HG03045 (cell line): Measurements from ENCODE around the gene CHRM5.
"Not testable (repeated sequence)": the region's sequence is repeated elsewhere in the genome, so short reads cannot be mapped to it uniquely, and the experiment has no call there.

ENCODE experiments used
- ATAC-seq: cut with Tn5 transposase; IDR thresholded peaks from one replicate; pipeline ENCODE4 v1.9.1; 2021; ENCODE audit warnings: mild to moderate bottlenecking, moderate library complexity; ENCODE audit not compliant: unreplicated experiment

CHRM5 gene

GRCh38 chr15:33985751-33986150, 17.5 kb downstream of the CHRM5 start:
- ATAC-seq, result no peak

- no peak for ATAC-seq
These were observed 19.1 kb downstream of the CHRM5 start for GRCh38 chr15:33987444-33987843.

- no peak for ATAC-seq
These were observed 20.1 kb downstream of the CHRM5 start for GRCh38 chr15:33988384-33988783.

GRCh38 chr15:33994005-33994615, 25.8 kb downstream of the CHRM5 start:
- no peak for ATAC-seq

- not testable (repeated sequence) for ATAC-seq
These were observed 27.4 kb downstream of the CHRM5 start for GRCh38 chr15:33995666-33996065.

GRCh38 chr15:34001536-34001935, 33.2 kb downstream of the CHRM5 start:
- ATAC-seq, result no peak

- ATAC-seq, result no peak
These were observed 38.1 kb downstream of the CHRM5 start for GRCh38 chr15:34006381-34006780.

GRCh38 chr15:34009656-34010055, 41.4 kb downstream of the CHRM5 start:
- no peak for ATAC-seq

- ATAC-seq, result no peak
These were observed 42.6 kb downstream of the CHRM5 start for GRCh38 chr15:34010921-34011320.

- no peak for ATAC-seq
These were observed 43.2 kb downstream of the CHRM5 start for GRCh38 chr15:34011481-34011880.

GRCh38 chr15:34012461-34013028, 44.2 kb downstream of the CHRM5 start:
- ATAC-seq, result no peak

- no peak for ATAC-seq
These were observed 45.4 kb downstream of the CHRM5 start for GRCh38 chr15:34013746-34014145.

- ATAC-seq, result no peak
These were observed 46.3 kb downstream of the CHRM5 start for GRCh38 chr15:34014556-34014955.

GRCh38 chr15:34018021-34018645, 49.8 kb downstream of the CHRM5 start:
- no peak for ATAC-seq

GRCh38 chr15:34018738-34019137, 50.4 kb downstream of the CHRM5 start:
- not testable (repeated sequence) for ATAC-seq

GRCh38 chr15:34019369-34019990, 51.2 kb downstream of the CHRM5 start:
- no peak for ATAC-seq

GRCh38 chr15:34023907-34024306, 55.6 kb downstream of the CHRM5 start:
- no peak for ATAC-seq

- ATAC-seq, result no peak
These were observed 57.0 kb downstream of the CHRM5 start for GRCh38 chr15:34025252-34025651.

GRCh38 chr15:34027606-34028005, 59.3 kb downstream of the CHRM5 start:
- no peak for ATAC-seq

GRCh38 chr15:34031987-34032760, 63.9 kb downstream of the CHRM5 start:
- no peak for ATAC-seq
